GM21717 (cell line): ENCODE data around the gene OR4S1.
"Not testable (repeated sequence)": the region's sequence is repeated elsewhere in the genome, so short reads cannot be mapped to it uniquely, and the experiment has no call there.

Source experiments
- ATAC-seq: cut with Tn5 transposase; IDR thresholded peaks from one replicate; pipeline ENCODE4 v1.9.1; 2021; ENCODE audit warnings: mild to moderate bottlenecking, moderate library complexity; ENCODE audit not compliant: unreplicated experiment

Gene OR4S1, protein sequence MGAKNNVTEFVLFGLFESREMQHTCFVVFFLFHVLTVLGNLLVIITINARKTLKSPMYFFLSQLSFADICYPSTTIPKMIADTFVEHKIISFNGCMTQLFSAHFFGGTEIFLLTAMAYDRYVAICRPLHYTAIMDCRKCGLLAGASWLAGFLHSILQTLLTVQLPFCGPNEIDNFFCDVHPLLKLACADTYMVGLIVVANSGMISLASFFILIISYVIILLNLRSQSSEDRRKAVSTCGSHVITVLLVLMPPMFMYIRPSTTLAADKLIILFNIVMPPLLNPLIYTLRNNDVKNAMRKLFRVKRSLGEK

GRCh38 chr11:48305923-48306322 is at the start of gene OR4S1:
OR4S1 (plus strand) TSS chr11:48306223; CDS start chr11:48306223, 0 bp downstream.
- no peak for ATAC-seq

- no peak for ATAC-seq
Observed at GRCh38 chr11:48261600-48261999, 44.4 kb upstream of the OR4S1 start.

- no peak for ATAC-seq
Observed at GRCh38 chr11:48263423-48263911, 42.6 kb upstream of the OR4S1 start, which contains the start of gene OR4X1. OR4X1 (plus strand) TSS chr11:48263861; CDS start chr11:48263861, 0 bp downstream.

- ATAC-seq, result no peak
Observed at GRCh38 chr11:48270621-48271020, 35.4 kb upstream of the OR4S1 start.

GRCh38 chr11:48272606-48273005 is 33.4 kb upstream of the OR4S1 start:
- no peak for ATAC-seq

DNA sequence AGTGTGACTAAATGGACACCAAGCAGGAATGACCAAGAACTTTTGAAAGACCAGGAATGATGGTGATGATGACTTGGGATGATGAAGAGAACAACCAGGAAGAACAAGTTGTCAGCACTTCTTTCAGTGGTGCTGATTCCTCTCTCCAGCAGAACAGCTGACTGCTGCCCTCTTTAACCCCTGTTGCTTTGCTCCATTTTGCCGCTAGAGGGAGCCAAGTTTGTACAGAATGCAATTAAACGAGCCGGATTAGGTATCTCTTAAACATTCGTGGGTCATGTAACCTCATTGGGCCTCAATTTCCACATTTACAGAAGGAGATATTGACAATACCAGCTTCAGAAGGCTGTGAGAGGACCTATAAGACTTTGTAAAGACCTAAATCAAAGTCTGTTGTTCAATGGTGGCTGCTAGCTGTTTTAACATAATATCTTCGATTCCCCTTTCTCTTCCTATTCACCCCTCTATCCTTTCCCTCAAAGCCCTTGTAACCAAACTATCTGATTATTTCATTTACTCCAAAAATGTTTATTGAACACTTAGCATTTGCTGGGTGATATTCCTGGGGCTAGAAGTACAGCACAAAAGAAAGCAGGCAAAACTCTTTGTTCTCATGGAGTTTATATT is 1.9 kb downstream of the OR4S1 start:
- peak; percentile 83 for ATAC-seq

GRCh38 chr11:48313590-48313989 is 7.6 kb downstream of the OR4S1 start:
- ATAC-seq, result not testable (repeated sequence)

DNA sequence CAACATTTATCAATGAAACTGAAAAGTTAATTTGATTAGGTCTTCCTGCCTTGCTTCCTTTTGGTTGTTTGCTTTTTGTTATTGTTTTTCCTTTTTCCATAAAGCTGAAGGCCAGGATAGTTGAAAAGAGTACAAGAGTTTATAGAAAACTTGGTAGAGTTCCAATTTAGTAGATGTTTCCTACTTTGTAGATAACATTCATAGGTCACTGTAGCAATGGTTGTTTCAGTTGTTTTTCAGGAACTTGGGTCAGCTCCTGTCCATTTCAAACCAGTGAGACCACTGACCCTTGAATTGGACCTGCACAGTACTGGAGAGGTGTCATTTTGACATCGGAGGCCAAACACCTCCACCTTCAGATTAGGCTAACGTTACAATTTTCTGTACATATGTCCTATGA is 13.8 kb downstream of the OR4S1 start:
- ATAC-seq, result not testable (repeated sequence)

DNA sequence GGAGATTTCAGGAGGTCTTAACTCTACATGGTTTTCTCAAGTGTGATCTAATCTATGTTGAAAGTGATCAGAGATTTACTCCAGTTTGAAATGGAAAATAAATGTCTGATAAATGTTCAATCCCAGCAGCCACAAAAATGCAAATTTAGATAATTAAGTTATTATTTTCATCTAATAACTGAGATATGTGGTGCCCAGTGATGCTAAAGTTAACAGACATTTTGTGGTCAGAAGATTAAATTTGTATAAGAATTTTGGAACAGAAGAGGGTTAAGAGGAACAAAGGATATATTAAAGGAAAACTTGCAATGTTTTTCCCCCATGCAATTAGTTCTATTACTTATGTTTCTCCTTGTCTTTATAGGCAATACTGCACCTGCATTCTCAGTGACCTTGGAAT is 18.6 kb downstream of the OR4S1 start, which contains the start of gene OR4C3:
Gene OR4C3 (plus strand): TSS at position 301 of the 400 bp plus-strand sequence. CDS start 102 bp downstream, outside the sequence.
- not testable (repeated sequence) for ATAC-seq

DNA sequence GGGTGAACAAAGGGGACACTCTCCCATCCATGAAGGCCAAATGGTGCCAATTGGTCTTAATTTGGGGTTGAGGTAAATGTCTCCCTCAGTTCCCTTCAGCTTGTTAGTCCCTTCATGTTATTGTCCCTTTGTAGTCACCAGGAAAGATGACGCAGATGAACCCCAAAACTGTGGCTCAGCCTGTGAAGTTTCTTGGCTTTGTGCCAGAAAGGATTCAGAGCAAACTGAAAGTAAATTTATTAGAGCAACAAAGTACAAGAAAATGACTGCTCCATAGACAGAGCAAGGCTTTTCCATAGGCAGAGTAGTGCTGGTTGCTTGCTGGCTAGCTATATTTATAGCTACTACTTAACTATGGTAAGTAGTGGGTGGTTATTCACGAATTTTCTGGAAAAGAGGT is 35.4 kb downstream of the OR4S1 start:
- ATAC-seq, result no peak

- not testable (repeated sequence) for ATAC-seq
Observed at GRCh38 chr11:48342505-48342904, 36.5 kb downstream of the OR4S1 start.

DNA sequence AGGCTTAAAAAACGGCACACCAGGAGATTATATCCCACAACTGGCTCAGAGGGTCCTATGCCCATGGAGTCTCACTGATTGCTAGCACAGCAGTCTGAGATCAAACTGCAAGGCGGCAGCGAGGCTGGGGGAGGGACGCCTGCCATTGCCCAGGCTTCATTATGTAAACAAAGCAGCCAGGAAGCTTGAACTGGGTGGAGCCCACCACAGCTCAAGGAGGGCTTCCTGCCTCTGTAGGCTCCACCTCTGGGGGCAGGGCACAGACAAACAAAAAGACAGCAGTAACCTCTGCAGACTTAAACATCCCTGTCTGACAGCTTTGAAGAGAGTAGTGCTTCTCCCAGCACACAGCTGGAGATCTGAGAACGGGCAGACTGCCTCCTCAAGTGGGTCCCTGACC is 40.3 kb downstream of the OR4S1 start:
- not testable (repeated sequence) for ATAC-seq

GRCh38 chr11:48354013-48354412 is 48.0 kb downstream of the OR4S1 start:
- ATAC-seq, result no peak

DNA sequence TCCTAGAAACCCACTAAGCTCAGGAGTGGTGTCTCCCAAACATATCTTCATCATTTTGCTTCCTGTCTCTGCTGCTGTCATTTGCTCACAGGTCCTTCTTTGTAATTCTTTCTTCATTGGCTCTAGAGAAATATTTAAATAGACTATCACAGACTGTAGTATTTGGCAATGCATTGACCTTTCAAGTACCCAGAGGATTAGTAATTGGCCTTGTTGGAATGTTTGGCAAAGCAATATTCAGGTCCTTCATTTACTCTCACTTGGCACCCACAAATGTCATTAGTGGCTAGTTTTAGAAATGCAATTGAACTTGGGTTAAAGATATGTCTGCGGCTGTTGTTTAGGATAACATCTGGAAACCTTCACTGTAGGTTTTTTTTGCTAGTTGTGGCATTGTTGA is 48.7 kb downstream of the OR4S1 start:
- no peak for ATAC-seq
